ENCODE results near the gene TOX2. TPM values are rescaled to one million over a fixed set of nuclear protein-coding genes. Genes with fewer than 3 reads are reported as not detected.

The TOX2 gene
- total RNA-seq, 1 experiment from 2014 or later, result 1.7 TPM

GRCh38 chr20:43987531-43987930 is 72.9 kb downstream of the TOX2 start:
- Histone ChIP-seq H3K79me2 (ENCODE audit: insufficient read depth, low read length) (no peaks in the 10 kb centered on the region), H3K4me2 (ENCODE audit: insufficient read depth, insufficient read length, low read length) (no peak overlapping the region), H2BK12ac (ENCODE audit: insufficient read length, low read depth, low read length) (no peak overlapping the region), H4K91ac (ENCODE audit: insufficient read length, low read depth, low read length) (no peak overlapping the region), H3T11ph (ENCODE audit: low read length) (no peak overlapping the region), H3K79me1 (ENCODE audit: insufficient read depth, low read depth, low read length, poor library complexity, severe bottlenecking) (no peaks in the 10 kb centered on the region), H3K9me3 (ENCODE audit: control insufficient read depth, low read depth, low read length) (no peaks in the 10 kb centered on the region), H2AK5ac (ENCODE audit: insufficient read length, low read length) (no peak overlapping the region), H3K18ac (ENCODE audit: insufficient read length, low read depth, low read length) (no peak overlapping the region), H4K5ac (ENCODE audit: insufficient read length, low read depth, low read length) (no peak overlapping the region), H3K27me3 (ENCODE audit: insufficient read depth, low read length) (no peaks in the 10 kb centered on the region), H3K27ac (ENCODE audit: insufficient read length, low read depth, low read length) (no peak overlapping the region), H2BK20ac (ENCODE audit: low read depth, low read length, poor library complexity, severe bottlenecking) (no peak overlapping the region), H3K23ac (ENCODE audit: insufficient read length, low read depth, low read length) (no peak overlapping the region), H4K20me1 (ENCODE audit: control insufficient read depth, insufficient read depth, insufficient read length) (no peaks in the 10 kb centered on the region), H2BK120ac (ENCODE audit: low read depth, low read length, poor library complexity, severe bottlenecking) (no peak overlapping the region), H3K9ac (ENCODE audit: extremely low read depth, insufficient read length, low read length) (no peak overlapping the region), H3K14ac (ENCODE audit: insufficient read depth, low read length) (no peak overlapping the region), H2BK5ac (ENCODE audit: insufficient read length, low read length) (no peak overlapping the region), H2BK15ac (ENCODE audit: low read depth, low read length) (no peak overlapping the region), H3K4ac (ENCODE audit: low read depth, low read length) (no peak overlapping the region), H3K56ac (ENCODE audit: insufficient read length, low read depth, low read length) (no peak overlapping the region), H3K4me1 (ENCODE audit: insufficient read depth, low read length) (no peaks in the 10 kb centered on the region), H2AFZ (ENCODE audit: low read length) (no peak overlapping the region), H3K23me2 (ENCODE audit: insufficient read length, low read depth, low read length, poor library complexity, severe bottlenecking) (no peaks in the 10 kb centered on the region), H4K8ac (replicated peaks; ENCODE audit: insufficient read length, low read depth, low read length) (no peak overlapping the region)
- TF ChIP-seq, protein P1, sequence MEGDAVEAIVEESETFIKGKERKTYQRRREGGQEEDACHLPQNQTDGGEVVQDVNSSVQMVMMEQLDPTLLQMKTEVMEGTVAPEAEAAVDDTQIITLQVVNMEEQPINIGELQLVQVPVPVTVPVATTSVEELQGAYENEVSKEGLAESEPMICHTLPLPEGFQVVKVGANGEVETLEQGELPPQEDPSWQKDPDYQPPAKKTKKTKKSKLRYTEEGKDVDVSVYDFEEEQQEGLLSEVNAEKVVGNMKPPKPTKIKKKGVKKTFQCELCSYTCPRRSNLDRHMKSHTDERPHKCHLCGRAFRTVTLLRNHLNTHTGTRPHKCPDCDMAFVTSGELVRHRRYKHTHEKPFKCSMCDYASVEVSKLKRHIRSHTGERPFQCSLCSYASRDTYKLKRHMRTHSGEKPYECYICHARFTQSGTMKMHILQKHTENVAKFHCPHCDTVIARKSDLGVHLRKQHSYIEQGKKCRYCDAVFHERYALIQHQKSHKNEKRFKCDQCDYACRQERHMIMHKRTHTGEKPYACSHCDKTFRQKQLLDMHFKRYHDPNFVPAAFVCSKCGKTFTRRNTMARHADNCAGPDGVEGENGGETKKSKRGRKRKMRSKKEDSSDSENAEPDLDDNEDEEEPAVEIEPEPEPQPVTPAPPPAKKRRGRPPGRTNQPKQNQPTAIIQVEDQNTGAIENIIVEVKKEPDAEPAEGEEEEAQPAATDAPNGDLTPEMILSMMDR (conservative IDR thresholded peaks at IDR 0.05), result no peak
- WGBS (ENCODE audit: extremely low coverage, insufficient read length, low lambda C conversion rate), result no CpG with 5 or more reads among the region's 4 CpGs
- H3K4me3 Mint-ChIP-seq, result no peak overlapping the region
- H3K27me3 Mint-ChIP-seq (ENCODE audit: low read depth), result no peaks in the 10 kb centered on the region
- no peak overlapping the region for H3K27ac Mint-ChIP-seq
- H3K4me1 Mint-ChIP-seq, result peaks cover 0 to 10% of the 10 kb centered on the region in 2 experiments; a peak in 2 of 4 replicates
- peaks cover 0 to 5% of the 10 kb centered on the region in 2 experiments; a peak in 3 of 5 replicates for H3K9me3 Mint-ChIP-seq
- no peak for DNase-seq
- H3K36me3 Mint-ChIP-seq (ENCODE audit: insufficient read depth in 1 of 3, low read depth in 3 of 3), result no peaks in the 10 kb centered on the region; a peak in 1 of 7 replicates
